ENCODE measurements around the gene LRIT3.

Gene LRIT3

GRCh38 chr4:109815151-109816081 is 32.5 kb upstream of the LRIT3 start, which contains the start of gene GAR1:
Gene GAR1, plus strand, starts transcription at chr4:109815762. Its CDS starts 403 bp downstream, at chr4:109816165.
- peaks cover 9% of the 10 kb centered on the region for H3K4me1 ChIP-seq (ENCODE audit: insufficient read depth, poor library complexity, severe bottlenecking)
- H3K4me3 ChIP-seq (ENCODE audit: severe bottlenecking), result peak within 1 kb of the TSS; percentile 58
- TF ChIP-seq CTCF (IDR thresholded peaks at IDR 0.05; ENCODE audit: poor library complexity, severe bottlenecking), result no peak
- H3K9me3 ChIP-seq (ENCODE audit: severe bottlenecking), result no peaks in the 10 kb centered on the region
- peaks cover 31% of the 10 kb centered on the region for H3K36me3 ChIP-seq (ENCODE audit: low read depth)
- ATAC-seq (ENCODE audit: low read depth) (peak; percentile 95), DNase-seq (ENCODE audit: low spot score) (peak; percentile 90)
- H3K27me3 ChIP-seq (ENCODE audit: insufficient read depth, poor library complexity, severe bottlenecking), result no peaks in the 10 kb centered on the region
- H3K27ac ChIP-seq (ENCODE audit: poor library complexity, severe bottlenecking), result peak within 1 kb of the TSS; percentile 53

GRCh38 chr4:109816082-109816442 is 31.8 kb upstream of the LRIT3 start:
- DNase-seq (ENCODE audit: low spot score), result no peak

GRCh38 chr4:109816894-109817293 is 31.0 kb upstream of the LRIT3 start:
- ATAC-seq (ENCODE audit: low read depth), result no peak
- no peaks in the 10 kb centered on the region for H3K9me3 ChIP-seq (ENCODE audit: severe bottlenecking)
- H3K27me3 ChIP-seq (ENCODE audit: insufficient read depth, poor library complexity, severe bottlenecking), result no peaks in the 10 kb centered on the region
- peaks cover 9% of the 10 kb centered on the region for H3K4me1 ChIP-seq (ENCODE audit: insufficient read depth, poor library complexity, severe bottlenecking)
- no peak for TF ChIP-seq CTCF (IDR thresholded peaks at IDR 0.05; ENCODE audit: poor library complexity, severe bottlenecking)
- no peak for DNase-seq (ENCODE audit: low spot score)
- H3K27ac ChIP-seq (ENCODE audit: poor library complexity, severe bottlenecking), result no peak overlapping the region
- peaks cover 46% of the 10 kb centered on the region for H3K36me3 ChIP-seq (ENCODE audit: low read depth)
- H3K4me3 ChIP-seq (ENCODE audit: severe bottlenecking), result peak overlapping the region; percentile 58

More at GRCh38 chr4:109816082-109816442, 31.8 kb upstream of the LRIT3 start:
- H3K4me1 ChIP-seq (ENCODE audit: insufficient read depth, poor library complexity, severe bottlenecking), result peaks cover 9% of the 10 kb centered on the region
- TF ChIP-seq CTCF (IDR thresholded peaks at IDR 0.05; ENCODE audit: poor library complexity, severe bottlenecking), result no peak
- H3K27me3 ChIP-seq (ENCODE audit: insufficient read depth, poor library complexity, severe bottlenecking), result no peaks in the 10 kb centered on the region
- peak; percentile 8; the same call in 1 of the 3 replicates for ATAC-seq (ENCODE audit: low read depth)
- H3K27ac ChIP-seq (ENCODE audit: poor library complexity, severe bottlenecking), result peak overlapping the region; percentile 53
- H3K4me3 ChIP-seq (ENCODE audit: severe bottlenecking), result peak overlapping the region; percentile 58
- no peaks in the 10 kb centered on the region for H3K9me3 ChIP-seq (ENCODE audit: severe bottlenecking)
- H3K36me3 ChIP-seq (ENCODE audit: low read depth), result peaks cover 38% of the 10 kb centered on the region

DNA sequence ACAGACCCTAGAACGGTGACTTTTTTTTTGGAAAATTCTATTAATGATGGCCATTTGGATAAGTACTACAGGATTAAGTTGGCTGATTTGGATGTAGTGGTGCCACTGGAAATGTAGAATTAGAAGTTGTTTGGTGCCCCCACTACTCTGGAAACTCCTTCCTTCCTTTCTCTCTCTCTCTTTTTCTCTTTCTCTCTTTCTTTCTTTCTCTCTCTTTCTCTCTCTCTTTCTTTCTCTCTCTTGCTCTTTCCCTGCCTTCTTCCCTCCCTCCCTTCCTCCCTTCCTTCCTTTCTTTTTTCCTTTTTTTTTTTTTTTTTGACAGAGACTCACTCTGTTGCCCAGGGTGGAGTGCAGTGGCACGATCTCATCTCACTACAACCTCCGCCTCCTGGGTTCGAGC is 29.6 kb upstream of the LRIT3 start:
- H3K9me3 ChIP-seq (ENCODE audit: severe bottlenecking), result no peaks in the 10 kb centered on the region
- peaks cover 9% of the 10 kb centered on the region for H3K4me1 ChIP-seq (ENCODE audit: insufficient read depth, poor library complexity, severe bottlenecking)
- H3K4me3 ChIP-seq (ENCODE audit: severe bottlenecking), result no peak overlapping the region
- no peak overlapping the region for H3K27ac ChIP-seq (ENCODE audit: poor library complexity, severe bottlenecking)
- TF ChIP-seq CTCF (IDR thresholded peaks at IDR 0.05; ENCODE audit: poor library complexity, severe bottlenecking), result no peak
- no peak for ATAC-seq (ENCODE audit: low read depth)
- no peaks in the 10 kb centered on the region for H3K27me3 ChIP-seq (ENCODE audit: insufficient read depth, poor library complexity, severe bottlenecking)
- peaks cover 60% of the 10 kb centered on the region for H3K36me3 ChIP-seq (ENCODE audit: low read depth)
- no peak for DNase-seq (ENCODE audit: low spot score)

DNA sequence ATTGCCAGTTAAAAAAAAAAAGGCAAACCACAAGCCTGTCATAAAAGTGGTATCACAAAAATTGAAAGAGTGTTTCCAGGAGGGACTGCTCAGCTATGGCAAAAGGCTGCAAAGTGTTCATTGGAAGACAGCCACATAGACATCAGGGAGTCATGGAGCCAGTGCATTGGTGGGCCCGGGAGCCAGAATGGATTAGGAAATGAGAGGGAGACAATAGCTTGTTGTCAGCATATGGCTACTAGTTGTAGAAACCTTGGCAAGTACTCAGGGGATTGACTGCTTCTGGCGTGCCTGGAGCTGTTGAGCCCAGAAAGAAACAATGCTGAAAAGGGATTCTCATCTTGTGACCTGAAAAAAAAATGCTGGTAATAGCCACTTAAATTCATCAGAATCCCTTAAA is 27.3 kb upstream of the LRIT3 start:
- no peaks in the 10 kb centered on the region for H3K27me3 ChIP-seq (ENCODE audit: insufficient read depth, poor library complexity, severe bottlenecking)
- ATAC-seq (ENCODE audit: low read depth) (no peak), DNase-seq (ENCODE audit: low spot score) (no peak)
- H3K36me3 ChIP-seq (ENCODE audit: low read depth), result peaks cover 83% of the 10 kb centered on the region
- H3K9me3 ChIP-seq (ENCODE audit: severe bottlenecking), result no peaks in the 10 kb centered on the region
- TF ChIP-seq CTCF (IDR thresholded peaks at IDR 0.05; ENCODE audit: poor library complexity, severe bottlenecking), result no peak
- H3K4me3 ChIP-seq (ENCODE audit: severe bottlenecking), result no peak overlapping the region
- H3K4me1 ChIP-seq (ENCODE audit: insufficient read depth, poor library complexity, severe bottlenecking), result peaks cover 4% of the 10 kb centered on the region
- no peak overlapping the region for H3K27ac ChIP-seq (ENCODE audit: poor library complexity, severe bottlenecking)

Measured in RWPE2 (cell line).